ENCODE data around the gene CFAP61.

The CFAP61 gene

DNA sequence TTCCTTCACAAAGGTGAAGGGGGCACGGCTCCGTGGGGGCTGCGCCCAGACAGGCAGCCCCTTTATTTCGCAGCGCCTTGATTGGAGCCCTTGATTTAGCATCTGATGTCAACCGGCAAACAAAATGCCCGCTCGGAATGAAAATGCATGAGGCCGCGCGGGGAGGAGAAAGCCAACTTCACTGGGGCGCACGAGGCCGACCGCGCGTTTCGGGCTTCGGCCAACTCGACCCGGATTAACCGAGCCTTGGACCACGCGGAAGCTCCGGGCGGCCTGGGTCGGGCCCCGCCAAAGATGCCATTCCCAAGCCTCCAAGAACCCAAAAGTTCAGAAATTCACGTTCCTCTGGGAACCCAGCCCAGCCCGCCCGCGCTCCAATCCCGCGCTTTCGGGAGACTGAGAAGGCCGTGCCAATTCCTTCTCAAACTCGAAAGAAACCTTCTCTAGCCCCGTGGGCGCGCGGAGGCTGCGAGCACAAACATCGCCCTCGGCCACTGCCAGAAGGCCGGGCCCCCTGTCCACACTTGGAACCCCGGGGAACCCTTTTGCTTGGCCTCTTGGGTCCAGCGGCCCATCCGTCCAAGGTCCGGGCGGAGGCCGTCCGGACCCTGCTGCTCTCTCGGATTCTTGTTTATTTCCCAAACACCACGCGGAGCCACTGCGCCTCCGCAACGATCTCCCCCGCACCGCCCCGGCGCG, 314.7 kb downstream of the CFAP61 start:
- no peaks in the 10 kb centered on the region for H3K9me3 ChIP-seq (ENCODE audit: control insufficient read depth, insufficient read depth, low read length)
- H3K4me3 ChIP-seq (ENCODE audit: low read depth, low read length): peak overlapping the region; percentile 39

GRCh38 chr20:20367575-20368417, 315.5 kb downstream of the CFAP61 start, which contains the start of gene INSM1:
Gene INSM1 (plus strand): TSS chr20:20368104. CDS start chr20:20368268, 164 bp downstream.
- H3K27me3 ChIP-seq (ENCODE audit: control insufficient read depth, insufficient read depth, low read length): peaks cover 72% of the 10 kb centered on the region
- peak within 1 kb of the TSS; percentile 59 for H3K4me3 ChIP-seq (ENCODE audit: low read depth, low read length)
- peak within 1 kb of the TSS; percentile 12 for H3K9ac ChIP-seq (ENCODE audit: low read depth, low read length)

More for the DNA sequence above, 314.7 kb downstream of the CFAP61 start:
- Histone ChIP-seq H3K27me3 (ENCODE audit: control insufficient read depth, insufficient read depth, low read length) (peaks cover 73% of the 10 kb centered on the region), H3K4me1 (ENCODE audit: control insufficient read depth, insufficient read depth, low read length) (peaks cover 25% of the 10 kb centered on the region), H3K9ac (ENCODE audit: low read depth, low read length) (peak overlapping the region; percentile 12), H3K36me3 (ENCODE audit: control insufficient read depth, insufficient read depth, low read length) (no peaks in the 10 kb centered on the region)

GRCh38 chr20:20368418-20369249, 316.3 kb downstream of the CFAP61 start:
- H3K9me3 ChIP-seq (ENCODE audit: control insufficient read depth, insufficient read depth, low read length): no peaks in the 10 kb centered on the region
- no peaks in the 10 kb centered on the region for H3K36me3 ChIP-seq (ENCODE audit: control insufficient read depth, insufficient read depth, low read length)
- H3K4me1 ChIP-seq (ENCODE audit: control insufficient read depth, insufficient read depth, low read length): peaks cover 31% of the 10 kb centered on the region
- no peak overlapping the region for H3K9ac ChIP-seq (ENCODE audit: low read depth, low read length)
- H3K27me3 ChIP-seq (ENCODE audit: control insufficient read depth, insufficient read depth, low read length): peaks cover 73% of the 10 kb centered on the region
- peak overlapping the region; percentile 59 for H3K4me3 ChIP-seq (ENCODE audit: low read depth, low read length)

More at GRCh38 chr20:20367575-20368417, 315.5 kb downstream of the CFAP61 start, which contains the start of gene INSM1:
- Histone ChIP-seq H3K4me1 (ENCODE audit: control insufficient read depth, insufficient read depth, low read length) (peaks cover 27% of the 10 kb centered on the region), H3K9me3 (ENCODE audit: control insufficient read depth, insufficient read depth, low read length) (no peaks in the 10 kb centered on the region), H3K36me3 (ENCODE audit: control insufficient read depth, insufficient read depth, low read length) (no peaks in the 10 kb centered on the region)

- Histone ChIP-seq H3K4me1 (ENCODE audit: control insufficient read depth, insufficient read depth, low read length) (peaks cover 31% of the 10 kb centered on the region), H3K9me3 (ENCODE audit: control insufficient read depth, insufficient read depth, low read length) (no peaks in the 10 kb centered on the region), H3K4me3 (ENCODE audit: low read depth, low read length) (peak overlapping the region; percentile 59), H3K9ac (ENCODE audit: low read depth, low read length) (no peak overlapping the region), H3K27me3 (ENCODE audit: control insufficient read depth, insufficient read depth, low read length) (peaks cover 74% of the 10 kb centered on the region), H3K36me3 (ENCODE audit: control insufficient read depth, insufficient read depth, low read length) (no peaks in the 10 kb centered on the region)
Measured at GRCh38 chr20:20369250-20370093, 317.1 kb downstream of the CFAP61 start.

GRCh38 chr20:20370094-20370575, 317.8 kb downstream of the CFAP61 start:
- Histone ChIP-seq H3K9ac (ENCODE audit: low read depth, low read length) (no peak overlapping the region), H3K27me3 (ENCODE audit: control insufficient read depth, insufficient read depth, low read length) (peaks cover 74% of the 10 kb centered on the region), H3K4me3 (ENCODE audit: low read depth, low read length) (peak overlapping the region; percentile 59), H3K36me3 (ENCODE audit: control insufficient read depth, insufficient read depth, low read length) (no peaks in the 10 kb centered on the region), H3K4me1 (ENCODE audit: control insufficient read depth, insufficient read depth, low read length) (peaks cover 31% of the 10 kb centered on the region), H3K9me3 (ENCODE audit: control insufficient read depth, insufficient read depth, low read length) (no peaks in the 10 kb centered on the region)

DNA sequence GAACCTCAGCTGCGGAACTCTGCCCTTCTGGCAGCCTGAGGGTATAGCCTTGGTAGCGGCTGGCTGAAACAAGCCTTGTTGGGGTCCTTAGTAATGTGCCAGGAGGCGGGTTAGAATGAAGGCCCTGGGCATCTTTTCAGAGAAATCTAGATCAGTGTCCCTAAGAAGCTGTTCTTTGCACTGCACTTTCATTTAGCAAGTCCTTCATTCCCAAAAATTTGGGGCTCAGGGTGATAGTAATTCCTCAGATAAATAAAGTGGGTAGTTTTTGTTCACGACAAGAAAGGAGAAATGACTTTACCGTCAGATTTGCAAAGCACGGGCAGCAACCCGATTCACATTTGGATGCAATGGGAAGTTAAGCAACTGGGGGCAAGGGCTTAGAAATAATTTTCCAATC, 318.8 kb downstream of the CFAP61 start:
- peaks cover 27% of the 10 kb centered on the region for H3K4me1 ChIP-seq (ENCODE audit: control insufficient read depth, insufficient read depth, low read length)
- H3K4me3 ChIP-seq (ENCODE audit: low read depth, low read length): no peak overlapping the region
- no peaks in the 10 kb centered on the region for H3K9me3 ChIP-seq (ENCODE audit: control insufficient read depth, insufficient read depth, low read length)
- H3K9ac ChIP-seq (ENCODE audit: low read depth, low read length): no peak overlapping the region
- H3K27me3 ChIP-seq (ENCODE audit: control insufficient read depth, insufficient read depth, low read length): peaks cover 72% of the 10 kb centered on the region
- no peaks in the 10 kb centered on the region for H3K36me3 ChIP-seq (ENCODE audit: control insufficient read depth, insufficient read depth, low read length)

DNA sequence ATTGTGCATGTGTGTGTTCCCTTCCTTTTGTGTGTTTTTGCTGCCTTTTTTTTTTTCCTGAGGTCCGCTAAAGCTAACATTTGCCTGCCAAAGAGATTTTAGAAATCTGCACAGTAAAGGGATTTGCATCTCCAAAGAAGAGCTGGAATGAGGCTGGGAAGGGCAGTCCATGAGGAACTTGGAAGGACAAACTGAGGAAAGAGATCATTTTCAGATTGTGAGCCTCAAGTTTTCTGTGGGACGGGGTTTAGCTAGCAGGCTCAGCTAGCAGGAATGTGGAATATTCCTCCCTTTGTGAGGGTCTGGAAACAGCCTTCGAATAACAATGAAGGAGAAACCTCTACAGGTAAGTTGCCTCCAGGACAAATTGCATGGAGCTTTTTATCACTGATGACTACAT, 319.3 kb downstream of the CFAP61 start:
- H3K4me3 ChIP-seq (ENCODE audit: low read depth, low read length): no peak overlapping the region
- peaks cover 25% of the 10 kb centered on the region for H3K4me1 ChIP-seq (ENCODE audit: control insufficient read depth, insufficient read depth, low read length)
- H3K36me3 ChIP-seq (ENCODE audit: control insufficient read depth, insufficient read depth, low read length): no peaks in the 10 kb centered on the region
- H3K9me3 ChIP-seq (ENCODE audit: control insufficient read depth, insufficient read depth, low read length): no peaks in the 10 kb centered on the region
- H3K27me3 ChIP-seq (ENCODE audit: control insufficient read depth, insufficient read depth, low read length): peaks cover 68% of the 10 kb centered on the region
- H3K9ac ChIP-seq (ENCODE audit: low read depth, low read length): no peak overlapping the region

DNA sequence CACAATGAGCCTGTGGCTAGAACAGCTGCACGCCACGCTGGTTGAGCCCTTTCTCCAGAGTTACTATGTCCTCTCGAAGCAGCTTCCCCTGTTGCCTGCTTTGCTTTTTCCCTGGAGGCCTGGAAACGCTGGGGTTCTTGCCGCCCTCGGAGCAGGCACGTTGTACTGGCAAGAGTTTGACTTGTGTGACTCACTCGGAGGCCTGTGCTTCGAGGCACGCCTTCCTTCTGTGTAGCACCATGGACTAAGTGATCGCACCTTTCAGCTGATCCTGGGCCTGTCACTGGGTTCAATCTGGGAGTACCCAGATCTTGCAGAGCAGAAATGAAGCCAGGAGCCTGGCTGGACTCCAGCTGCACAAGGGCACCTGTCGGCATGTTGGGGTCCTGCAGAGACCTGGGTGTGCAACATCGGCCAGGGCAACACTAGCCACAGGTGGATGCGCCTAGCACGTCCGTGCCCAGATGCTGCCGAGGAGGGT, 320.8 kb downstream of the CFAP61 start:
- no peaks in the 10 kb centered on the region for H3K9me3 ChIP-seq (ENCODE audit: control insufficient read depth, insufficient read depth, low read length)
- no peaks in the 10 kb centered on the region for H3K36me3 ChIP-seq (ENCODE audit: control insufficient read depth, insufficient read depth, low read length)
- H3K9ac ChIP-seq (ENCODE audit: low read depth, low read length): no peak overlapping the region
- no peak overlapping the region for H3K4me3 ChIP-seq (ENCODE audit: low read depth, low read length)
- peaks cover 66% of the 10 kb centered on the region for H3K27me3 ChIP-seq (ENCODE audit: control insufficient read depth, insufficient read depth, low read length)
- peaks cover 25% of the 10 kb centered on the region for H3K4me1 ChIP-seq (ENCODE audit: control insufficient read depth, insufficient read depth, low read length)

GRCh38 chr20:20375862-20376261, 323.5 kb downstream of the CFAP61 start:
- no peak overlapping the region for H3K9ac ChIP-seq (ENCODE audit: low read depth, low read length)
- peaks cover 44% of the 10 kb centered on the region for H3K27me3 ChIP-seq (ENCODE audit: control insufficient read depth, insufficient read depth, low read length)

GRCh38 chr20:20386192-20386591, 333.9 kb downstream of the CFAP61 start:
- Histone ChIP-seq H3K9ac (ENCODE audit: low read depth, low read length) (no peak overlapping the region), H3K4me1 (ENCODE audit: control insufficient read depth, insufficient read depth, low read length) (no peaks in the 10 kb centered on the region), H3K4me3 (ENCODE audit: low read depth, low read length) (no peak overlapping the region), H3K27me3 (ENCODE audit: control insufficient read depth, insufficient read depth, low read length) (no peaks in the 10 kb centered on the region), H3K36me3 (ENCODE audit: control insufficient read depth, insufficient read depth, low read length) (no peaks in the 10 kb centered on the region), H3K9me3 (ENCODE audit: control insufficient read depth, insufficient read depth, low read length) (no peaks in the 10 kb centered on the region)

More at GRCh38 chr20:20375862-20376261, 323.5 kb downstream of the CFAP61 start:
- H3K9me3 ChIP-seq (ENCODE audit: control insufficient read depth, insufficient read depth, low read length): no peaks in the 10 kb centered on the region
- no peaks in the 10 kb centered on the region for H3K36me3 ChIP-seq (ENCODE audit: control insufficient read depth, insufficient read depth, low read length)
- peaks cover 20% of the 10 kb centered on the region for H3K4me1 ChIP-seq (ENCODE audit: control insufficient read depth, insufficient read depth, low read length)
- no peak overlapping the region for H3K4me3 ChIP-seq (ENCODE audit: low read depth, low read length)

Measured in iPS-15b (cell line).